ENCODE data around the gene RDX.

The RDX gene

GRCh38 chr11:110177086-110177456 lies 119.3 kb downstream of the RDX start:
- no peaks in the 10 kb centered on the region for H3K27me3 ChIP-seq (ENCODE audit: control insufficient read depth, insufficient read depth, low read length, poor library complexity, severe bottlenecking)
- H3K4me3 ChIP-seq (ENCODE audit: insufficient read depth, low read depth, low read length), result no peak overlapping the region
- H3K4me1 ChIP-seq (ENCODE audit: control insufficient read depth, insufficient read depth, low read length), result peaks cover 5% of the 10 kb centered on the region
- H3K27ac ChIP-seq (ENCODE audit: insufficient read depth, low read depth, low read length, poor library complexity, severe bottlenecking), result no peak overlapping the region
- no peaks in the 10 kb centered on the region for H3K9me3 ChIP-seq (ENCODE audit: control insufficient read depth, low read length)
- WGBS, 2 experiments, result 93 to 94% methylated on average over 7 of the region's 7 CpGs
- no peaks in the 10 kb centered on the region for H3K36me3 ChIP-seq (ENCODE audit: control insufficient read depth, insufficient read depth, low read length)

DNA sequence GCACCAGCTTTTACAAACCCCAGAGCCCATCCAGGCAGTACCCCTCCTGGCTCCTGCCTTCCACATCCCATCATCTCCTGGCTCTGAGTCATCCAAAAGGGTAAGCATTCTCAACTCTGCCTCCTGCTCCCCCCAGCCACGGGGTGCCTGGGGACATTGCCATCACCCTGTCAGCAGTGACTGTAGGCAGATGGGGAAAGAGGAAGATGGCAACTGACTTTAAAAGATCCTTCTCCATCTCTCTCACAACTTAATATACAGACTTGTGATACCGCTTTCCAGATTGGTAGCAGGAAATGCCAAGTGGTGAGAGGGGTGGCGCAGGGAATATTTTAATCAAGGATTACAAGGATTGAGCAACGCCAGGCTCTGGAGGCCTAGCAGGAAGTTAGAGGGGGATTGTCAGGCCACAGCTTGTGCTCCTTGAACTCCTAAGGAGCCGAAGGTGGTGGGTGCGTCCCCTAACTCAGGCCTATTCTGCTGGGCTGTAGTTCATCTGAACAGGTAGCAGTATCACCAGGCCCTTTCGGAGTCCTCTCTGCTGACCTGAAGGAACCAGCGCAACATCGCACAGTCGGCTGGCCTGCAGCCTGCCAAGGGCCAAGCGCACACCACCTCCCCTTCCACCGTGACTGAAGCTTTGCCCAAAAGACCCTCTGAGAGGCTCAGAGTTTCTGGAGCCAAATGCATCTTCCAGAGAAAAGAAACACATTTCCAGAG lies 119.9 kb downstream of the RDX start:
- Histone ChIP-seq H3K27ac (ENCODE audit: insufficient read depth, low read depth, low read length, poor library complexity, severe bottlenecking) (no peak overlapping the region), H3K4me3 (ENCODE audit: insufficient read depth, low read depth, low read length) (no peak overlapping the region), H3K36me3 (ENCODE audit: control insufficient read depth, insufficient read depth, low read length) (no peaks in the 10 kb centered on the region), H3K27me3 (ENCODE audit: control insufficient read depth, insufficient read depth, low read length, poor library complexity, severe bottlenecking) (no peaks in the 10 kb centered on the region), H3K9me3 (ENCODE audit: control insufficient read depth, low read length) (no peaks in the 10 kb centered on the region), H3K4me1 (ENCODE audit: control insufficient read depth, insufficient read depth, low read length) (peaks cover 5% of the 10 kb centered on the region)
- 92% methylated on average over 12 of the region's 12 CpGs for WGBS, 2 experiments

- no peaks in the 10 kb centered on the region for H3K27me3 ChIP-seq (ENCODE audit: control insufficient read depth, insufficient read depth, low read length, poor library complexity, severe bottlenecking)
- H3K4me3 ChIP-seq (ENCODE audit: insufficient read depth, low read depth, low read length), result no peak overlapping the region
- H3K36me3 ChIP-seq (ENCODE audit: control insufficient read depth, insufficient read depth, low read length), result no peaks in the 10 kb centered on the region
- WGBS, 2 experiments, result 81 to 86% methylated on average over 6 of the region's 6 CpGs
- no peak overlapping the region for H3K27ac ChIP-seq (ENCODE audit: insufficient read depth, low read depth, low read length, poor library complexity, severe bottlenecking)
- peaks cover 5% of the 10 kb centered on the region for H3K4me1 ChIP-seq (ENCODE audit: control insufficient read depth, insufficient read depth, low read length)
- H3K9me3 ChIP-seq (ENCODE audit: control insufficient read depth, low read length), result no peaks in the 10 kb centered on the region
Observed at GRCh38 chr11:110174645-110175310, 121.6 kb downstream of the RDX start.

DNA sequence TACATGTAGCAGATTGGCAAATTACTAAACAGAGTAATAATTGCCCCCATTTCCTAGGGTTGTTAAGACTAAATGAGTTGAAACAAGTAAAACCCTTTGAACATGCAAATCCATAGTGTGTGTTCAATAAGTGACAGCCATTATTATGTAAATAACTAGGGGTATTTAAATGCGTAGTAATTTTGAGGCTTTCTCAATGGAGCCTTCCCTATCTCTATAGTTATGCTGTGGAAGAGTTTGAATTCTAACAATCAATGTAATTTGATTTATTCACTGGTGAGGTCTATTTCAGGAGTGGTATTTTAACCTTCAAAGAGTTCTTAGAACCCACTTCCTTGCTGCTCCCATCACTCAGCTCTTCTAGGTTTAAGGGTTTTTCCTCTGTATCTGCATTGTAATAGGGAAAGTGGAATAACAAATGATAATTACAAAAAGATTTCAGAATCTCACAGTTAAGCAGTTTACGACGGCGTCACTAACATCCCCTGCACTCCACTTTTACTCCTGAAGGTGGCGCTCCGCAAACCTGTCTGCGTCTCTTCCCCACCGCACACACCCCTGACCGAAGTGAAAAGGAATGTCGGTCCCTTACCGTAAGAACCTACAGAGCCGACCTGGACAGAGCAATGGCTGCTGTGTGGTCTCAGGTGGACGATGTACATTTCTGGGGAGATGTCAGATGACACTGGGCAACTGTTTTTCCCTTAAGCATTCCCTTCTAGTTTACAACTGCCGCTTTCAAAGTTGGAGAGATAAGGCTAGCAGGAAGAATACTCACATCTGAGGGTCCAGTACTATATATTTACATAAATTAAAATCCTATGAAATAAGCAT lies 122.4 kb downstream of the RDX start:
- Histone ChIP-seq H3K27me3 (ENCODE audit: control insufficient read depth, insufficient read depth, low read length, poor library complexity, severe bottlenecking) (no peaks in the 10 kb centered on the region), H3K27ac (ENCODE audit: insufficient read depth, low read depth, low read length, poor library complexity, severe bottlenecking) (no peak overlapping the region), H3K9me3 (ENCODE audit: control insufficient read depth, low read length) (no peaks in the 10 kb centered on the region), H3K36me3 (ENCODE audit: control insufficient read depth, insufficient read depth, low read length) (no peaks in the 10 kb centered on the region), H3K4me3 (ENCODE audit: insufficient read depth, low read depth, low read length) (no peak overlapping the region), H3K4me1 (ENCODE audit: control insufficient read depth, insufficient read depth, low read length) (peaks cover 5% of the 10 kb centered on the region)
- 1 to 9% methylated on average over 13 to 14 of the region's 14 CpGs for WGBS, 2 experiments

DNA sequence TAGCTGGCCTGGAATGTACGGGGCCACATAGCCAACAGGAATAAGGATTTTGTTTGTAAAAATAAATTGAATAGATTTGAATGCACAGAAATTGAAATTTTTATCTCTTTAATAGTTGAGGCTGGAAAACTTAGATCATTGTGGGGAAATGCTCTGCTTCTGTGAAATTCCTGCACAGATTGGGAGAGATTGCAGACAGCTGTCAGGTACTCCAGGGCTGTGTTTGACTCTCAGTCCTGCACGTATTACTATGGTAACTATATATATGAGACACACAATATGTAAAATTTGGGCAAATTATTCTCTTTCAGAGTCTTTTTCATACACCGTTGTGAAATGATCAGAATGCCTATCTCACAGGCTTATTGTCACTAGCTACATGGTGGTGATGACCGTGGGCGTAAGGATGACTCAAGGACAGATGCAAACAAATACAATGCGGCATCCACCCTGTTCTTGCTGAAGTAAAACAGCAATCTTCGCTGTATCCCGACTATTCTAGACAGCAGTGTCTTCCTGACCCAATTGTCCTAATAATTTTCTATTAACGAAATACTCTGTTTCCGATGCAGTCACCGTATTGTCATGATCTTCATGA lies 123.8 kb downstream of the RDX start:
- H3K27ac ChIP-seq (ENCODE audit: insufficient read depth, low read depth, low read length, poor library complexity, severe bottlenecking), result no peak overlapping the region
- peaks cover 5% of the 10 kb centered on the region for H3K4me1 ChIP-seq (ENCODE audit: control insufficient read depth, insufficient read depth, low read length)
- H3K4me3 ChIP-seq (ENCODE audit: insufficient read depth, low read depth, low read length), result no peak overlapping the region
- H3K36me3 ChIP-seq (ENCODE audit: control insufficient read depth, insufficient read depth, low read length), result no peaks in the 10 kb centered on the region
- 89% methylated on average over 10 to 11 of the region's 11 CpGs for WGBS, 2 experiments
- H3K27me3 ChIP-seq (ENCODE audit: control insufficient read depth, insufficient read depth, low read length, poor library complexity, severe bottlenecking), result no peaks in the 10 kb centered on the region
- H3K9me3 ChIP-seq (ENCODE audit: control insufficient read depth, low read length), result no peaks in the 10 kb centered on the region

- Histone ChIP-seq H3K27me3 (ENCODE audit: control insufficient read depth, insufficient read depth, low read length, poor library complexity, severe bottlenecking) (no peaks in the 10 kb centered on the region), H3K36me3 (ENCODE audit: control insufficient read depth, insufficient read depth, low read length) (peaks cover 6% of the 10 kb centered on the region), H3K4me3 (ENCODE audit: insufficient read depth, low read depth, low read length) (no peak overlapping the region), H3K9me3 (ENCODE audit: control insufficient read depth, low read length) (no peaks in the 10 kb centered on the region), H3K27ac (ENCODE audit: insufficient read depth, low read depth, low read length, poor library complexity, severe bottlenecking) (no peak overlapping the region), H3K4me1 (ENCODE audit: control insufficient read depth, insufficient read depth, low read length) (peaks cover 2% of the 10 kb centered on the region)
- 95 to 100% methylated on average over 2 of the region's 2 CpGs for WGBS, 2 experiments
Observed at GRCh38 chr11:110169738-110170137, 126.7 kb downstream of the RDX start.

- H3K4me3 ChIP-seq (ENCODE audit: insufficient read depth, low read depth, low read length), result no peak overlapping the region
- no peak overlapping the region for H3K27ac ChIP-seq (ENCODE audit: insufficient read depth, low read depth, low read length, poor library complexity, severe bottlenecking)
- no peaks in the 10 kb centered on the region for H3K9me3 ChIP-seq (ENCODE audit: control insufficient read depth, low read length)
- 76 to 88% methylated on average over 2 to 5 of the region's 5 CpGs for WGBS, 2 experiments
- H3K27me3 ChIP-seq (ENCODE audit: control insufficient read depth, insufficient read depth, low read length, poor library complexity, severe bottlenecking), result no peaks in the 10 kb centered on the region
- H3K4me1 ChIP-seq (ENCODE audit: control insufficient read depth, insufficient read depth, low read length), result no peaks in the 10 kb centered on the region
- H3K36me3 ChIP-seq (ENCODE audit: control insufficient read depth, insufficient read depth, low read length), result peaks cover 17% of the 10 kb centered on the region
Observed at GRCh38 chr11:110168033-110168803, 128.2 kb downstream of the RDX start.

- Histone ChIP-seq H3K27ac (ENCODE audit: insufficient read depth, low read depth, low read length, poor library complexity, severe bottlenecking) (no peak overlapping the region), H3K27me3 (ENCODE audit: control insufficient read depth, insufficient read depth, low read length, poor library complexity, severe bottlenecking) (no peaks in the 10 kb centered on the region), H3K9me3 (ENCODE audit: control insufficient read depth, low read length) (no peaks in the 10 kb centered on the region), H3K4me3 (ENCODE audit: insufficient read depth, low read depth, low read length) (no peak overlapping the region), H3K36me3 (ENCODE audit: control insufficient read depth, insufficient read depth, low read length) (peaks cover 27% of the 10 kb centered on the region), H3K4me1 (ENCODE audit: control insufficient read depth, insufficient read depth, low read length) (no peaks in the 10 kb centered on the region)
- 95 to 96% methylated on average over 27 of the region's 28 CpGs for WGBS, 2 experiments
Observed at GRCh38 chr11:110165039-110165925, 131.1 kb downstream of the RDX start.

- no peaks in the 10 kb centered on the region for H3K4me1 ChIP-seq (ENCODE audit: control insufficient read depth, insufficient read depth, low read length)
- H3K36me3 ChIP-seq (ENCODE audit: control insufficient read depth, insufficient read depth, low read length), result peaks cover 38% of the 10 kb centered on the region
- no peak overlapping the region for H3K27ac ChIP-seq (ENCODE audit: insufficient read depth, low read depth, low read length, poor library complexity, severe bottlenecking)
- H3K9me3 ChIP-seq (ENCODE audit: control insufficient read depth, low read length), result no peaks in the 10 kb centered on the region
- no peaks in the 10 kb centered on the region for H3K27me3 ChIP-seq (ENCODE audit: control insufficient read depth, insufficient read depth, low read length, poor library complexity, severe bottlenecking)
- H3K4me3 ChIP-seq (ENCODE audit: insufficient read depth, low read depth, low read length), result no peak overlapping the region
Observed at GRCh38 chr11:110162216-110162615, 134.2 kb downstream of the RDX start.

All from ectodermal cell (in vitro differentiated cells).